HepG2 (cell line): ENCODE results near the gene SYT17.

Experiments
- HOXA7 ChIP-seq: sonication (generic); formaldehyde crosslinking; IDR thresholded peaks from 2 replicates; pipeline ENCODE4 v1.8.1; 2022; ENCODE audit warnings: mild to moderate bottlenecking, missing genetic modification reagents, moderate library complexity
- POLR2A ChIP-seq, 2 experiments: IDR thresholded peaks; 2 replicates each; pipeline ENCODE4 v1.6.1; 2011; ENCODE audit warnings: low read depth in 2 of 2, low read length in 2 of 2, mild to moderate bottlenecking in 1 of 2, moderate library complexity in 1 of 2; ENCODE audit not compliant: insufficient read depth in 1 of 2
- RBAK ChIP-seq: sonication (generic); formaldehyde crosslinking; IDR thresholded peaks from 2 replicates; pipeline ENCODE4 v1.5.1; 2020; ENCODE audit warnings: mild to moderate bottlenecking, missing genetic modification reagents
- TAF1 ChIP-seq: sonication (generic); formaldehyde crosslinking; IDR thresholded peaks from 2 replicates; pipeline ENCODE4 v1.4.0; 2020; ENCODE audit warnings: missing genetic modification reagents
- ZNF891 ChIP-seq: sonication (generic); formaldehyde crosslinking; IDR thresholded peaks from 2 replicates; pipeline ENCODE4 v1.5.0; 2020; ENCODE audit warnings: mild to moderate bottlenecking, missing genetic modification reagents
- TF ChIP-seq, protein P1 (sequence below): sonication (generic); formaldehyde crosslinking; IDR thresholded peaks from 2 replicates; pipeline ENCODE4 v1.5.0; 2020; ENCODE audit warnings: mild to moderate bottlenecking, missing genetic modification reagents, moderate library complexity
- TF ChIP-seq, protein P2 (sequence below): sonication (generic); formaldehyde crosslinking; IDR thresholded peaks from 2 replicates; pipeline ENCODE4 v1.4.0; 2020; ENCODE audit warnings: low read depth, mild to moderate bottlenecking, missing genetic modification reagents

DNA sequence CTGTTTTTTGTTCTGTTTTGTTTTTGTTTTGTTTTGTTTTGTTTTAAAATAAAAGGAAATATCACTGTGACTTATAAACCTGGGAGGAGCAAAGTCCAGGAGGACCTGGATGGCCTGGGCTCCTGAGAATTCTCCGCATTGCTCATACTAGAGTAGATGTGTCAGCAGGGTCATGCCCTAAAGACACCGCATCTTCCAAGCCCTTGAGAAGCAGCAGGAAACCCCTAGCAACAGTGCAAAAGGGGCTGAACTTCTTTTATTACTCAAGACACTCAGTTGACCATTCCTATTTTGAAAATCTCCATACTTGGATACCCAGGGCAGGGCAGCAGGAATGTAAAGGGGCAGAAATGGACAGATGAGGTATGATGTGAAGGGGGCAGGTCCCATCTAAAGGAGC, 51.8 kb downstream of the SYT17 start:
- no peak for TF ChIP-seq TAF1 (CRISPR knock-in tag)
- TF ChIP-seq HOXA7 (CRISPR knock-in tag) = no peak
- TF ChIP-seq ZNF891 (CRISPR knock-in tag) = no peak
- TF ChIP-seq, protein P1, sequence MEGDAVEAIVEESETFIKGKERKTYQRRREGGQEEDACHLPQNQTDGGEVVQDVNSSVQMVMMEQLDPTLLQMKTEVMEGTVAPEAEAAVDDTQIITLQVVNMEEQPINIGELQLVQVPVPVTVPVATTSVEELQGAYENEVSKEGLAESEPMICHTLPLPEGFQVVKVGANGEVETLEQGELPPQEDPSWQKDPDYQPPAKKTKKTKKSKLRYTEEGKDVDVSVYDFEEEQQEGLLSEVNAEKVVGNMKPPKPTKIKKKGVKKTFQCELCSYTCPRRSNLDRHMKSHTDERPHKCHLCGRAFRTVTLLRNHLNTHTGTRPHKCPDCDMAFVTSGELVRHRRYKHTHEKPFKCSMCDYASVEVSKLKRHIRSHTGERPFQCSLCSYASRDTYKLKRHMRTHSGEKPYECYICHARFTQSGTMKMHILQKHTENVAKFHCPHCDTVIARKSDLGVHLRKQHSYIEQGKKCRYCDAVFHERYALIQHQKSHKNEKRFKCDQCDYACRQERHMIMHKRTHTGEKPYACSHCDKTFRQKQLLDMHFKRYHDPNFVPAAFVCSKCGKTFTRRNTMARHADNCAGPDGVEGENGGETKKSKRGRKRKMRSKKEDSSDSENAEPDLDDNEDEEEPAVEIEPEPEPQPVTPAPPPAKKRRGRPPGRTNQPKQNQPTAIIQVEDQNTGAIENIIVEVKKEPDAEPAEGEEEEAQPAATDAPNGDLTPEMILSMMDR = no peak
- no peak for TF ChIP-seq POLR2A (IDR thresholded peaks at IDR 0.05; ENCODE audit: insufficient read depth in 1 of 2, low read depth in 2 of 2, low read length in 2 of 2)
- TF ChIP-seq RBAK (CRISPR knock-in tag) = no peak
- TF ChIP-seq, protein P2, sequence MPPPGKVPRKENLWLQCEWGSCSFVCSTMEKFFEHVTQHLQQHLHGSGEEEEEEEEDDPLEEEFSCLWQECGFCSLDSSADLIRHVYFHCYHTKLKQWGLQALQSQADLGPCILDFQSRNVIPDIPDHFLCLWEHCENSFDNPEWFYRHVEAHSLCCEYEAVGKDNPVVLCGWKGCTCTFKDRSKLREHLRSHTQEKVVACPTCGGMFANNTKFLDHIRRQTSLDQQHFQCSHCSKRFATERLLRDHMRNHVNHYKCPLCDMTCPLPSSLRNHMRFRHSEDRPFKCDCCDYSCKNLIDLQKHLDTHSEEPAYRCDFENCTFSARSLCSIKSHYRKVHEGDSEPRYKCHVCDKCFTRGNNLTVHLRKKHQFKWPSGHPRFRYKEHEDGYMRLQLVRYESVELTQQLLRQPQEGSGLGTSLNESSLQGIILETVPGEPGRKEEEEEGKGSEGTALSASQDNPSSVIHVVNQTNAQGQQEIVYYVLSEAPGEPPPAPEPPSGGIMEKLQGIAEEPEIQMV (CRISPR knock-in tag) = no peak
